ENCODE measurements around the gene TYK2.
"Not testable (repeated sequence)": the region's sequence is repeated elsewhere in the genome, so short reads cannot be mapped to it uniquely, and the experiment has no call there.

The TYK2 gene

DNA sequence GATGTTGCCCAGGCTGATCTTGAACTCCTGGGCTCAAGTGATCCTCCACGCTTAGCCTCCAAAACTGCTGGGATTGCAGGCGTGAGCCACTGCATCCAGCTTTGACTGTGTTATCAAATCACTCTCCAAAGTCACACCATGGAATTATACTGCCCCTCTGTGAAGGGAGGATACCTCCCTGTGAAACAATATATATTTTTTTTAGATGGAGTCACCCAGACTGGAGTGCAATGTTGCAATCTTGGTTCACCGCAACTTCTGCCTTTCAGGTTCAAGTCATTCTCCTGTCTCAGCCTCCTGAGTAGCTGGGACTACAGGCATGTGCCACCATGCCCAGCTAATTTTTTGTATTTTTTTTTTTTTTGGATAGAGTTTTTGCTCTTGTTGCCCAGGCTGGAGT, 7.7 kb downstream of the TYK2 start:
- DNase-seq (ENCODE audit: low read depth) = no peak

DNA sequence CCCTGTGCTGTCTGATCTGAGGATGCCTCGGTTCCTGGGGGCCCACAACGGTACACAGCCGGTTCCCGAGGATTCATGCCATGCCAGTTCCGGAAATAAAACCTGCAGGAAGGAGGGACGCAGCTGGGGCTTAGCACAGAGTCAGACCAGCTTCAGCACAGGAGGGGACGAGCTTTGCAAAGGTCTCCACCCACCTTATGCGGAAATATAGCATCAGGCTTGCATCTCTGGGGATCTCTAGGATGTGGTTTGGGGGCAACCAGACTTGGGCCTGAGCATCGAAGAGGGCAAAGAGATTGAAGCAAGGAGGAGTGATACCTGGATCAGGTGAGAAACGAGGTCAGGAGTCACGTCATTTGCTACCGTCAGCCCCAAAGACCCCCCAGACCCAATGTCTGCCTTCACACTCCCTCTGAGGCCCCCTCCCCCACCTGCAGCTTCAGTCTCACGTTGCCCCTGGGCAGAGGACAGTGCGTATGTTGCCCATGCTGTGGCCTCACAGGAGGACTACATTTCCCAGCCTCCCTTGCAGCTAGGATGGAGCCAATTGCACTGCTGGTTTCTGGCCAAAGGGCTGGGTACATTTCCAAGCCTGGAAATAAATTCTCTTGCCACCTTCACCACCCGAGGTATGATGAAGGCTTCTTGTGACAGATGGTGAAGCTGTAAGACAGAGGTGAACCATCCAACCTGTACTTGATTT, 12.1 kb downstream of the TYK2 start:
- no peak for DNase-seq (ENCODE audit: low read depth)

DNA sequence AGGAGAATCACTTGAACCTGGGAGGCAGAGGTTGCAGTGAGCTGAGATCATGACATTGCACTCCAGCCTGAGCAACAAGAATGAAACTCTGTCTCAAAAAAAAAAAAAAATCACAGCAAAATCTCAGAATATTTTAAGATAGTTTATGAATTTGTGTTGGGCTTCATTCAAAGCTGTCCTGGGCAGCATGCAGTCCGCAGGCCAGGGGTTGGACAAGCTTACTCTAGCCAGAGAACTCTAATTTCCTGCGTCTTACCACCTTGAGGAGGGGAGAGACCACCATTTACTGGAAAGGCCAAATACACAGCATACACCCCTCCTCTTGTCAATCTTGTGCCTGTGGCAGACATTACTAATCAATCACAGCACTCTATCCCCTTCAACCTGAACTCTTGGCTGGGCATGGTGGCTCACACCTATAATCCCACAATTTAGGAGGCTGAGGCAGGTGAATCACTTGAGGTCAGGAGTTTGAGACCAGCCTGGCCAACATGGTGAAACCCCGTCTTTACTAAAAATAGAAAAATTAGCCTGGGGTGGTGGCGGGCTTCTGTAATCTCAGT, 13.3 kb downstream of the TYK2 start:
- DNase-seq (ENCODE audit: low read depth) = not testable (repeated sequence)

DNA sequence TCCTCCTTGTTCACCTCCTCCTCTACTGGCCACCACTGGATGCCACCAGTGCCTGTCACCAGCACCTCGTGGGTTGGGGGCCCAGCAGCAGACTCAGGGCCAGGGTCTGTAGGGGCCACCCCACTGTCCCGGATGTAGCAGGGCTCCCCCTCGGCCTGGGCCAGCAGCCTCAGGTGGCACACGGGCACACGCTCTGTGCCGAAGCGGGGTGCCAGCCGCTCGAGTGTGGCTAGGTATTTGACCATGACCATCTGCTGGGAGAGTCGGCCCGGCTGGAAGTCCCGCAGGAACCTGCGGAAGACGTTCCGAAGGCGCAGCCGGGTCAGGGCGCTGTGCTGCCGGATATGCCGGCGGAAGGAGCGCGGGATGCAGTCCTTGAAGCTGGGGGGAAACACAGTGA, 14.9 kb downstream of the TYK2 start:
- DNase-seq (ENCODE audit: low read depth) = no peak

DNA sequence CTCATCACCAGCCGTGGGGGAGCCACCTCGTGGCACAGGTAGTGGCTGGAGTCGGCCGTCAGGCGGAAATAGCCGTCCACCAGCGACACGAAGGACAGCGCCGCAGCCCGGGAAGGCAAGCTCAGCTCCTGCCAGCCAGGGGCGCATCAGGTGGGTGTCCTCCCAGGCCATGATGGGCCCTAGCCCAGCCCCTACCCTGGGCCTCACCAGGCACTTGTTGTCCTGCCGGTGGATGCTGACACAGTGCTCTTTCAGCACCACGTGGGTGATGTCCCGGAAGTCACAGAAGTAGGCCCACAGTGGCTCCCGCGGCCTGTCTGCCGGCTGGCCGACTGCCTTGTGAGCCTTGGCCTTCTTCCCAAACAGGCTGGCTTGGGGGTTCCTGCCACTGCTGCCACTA, 15.7 kb downstream of the TYK2 start:
- DNase-seq (ENCODE audit: low read depth) = no peak

DNA sequence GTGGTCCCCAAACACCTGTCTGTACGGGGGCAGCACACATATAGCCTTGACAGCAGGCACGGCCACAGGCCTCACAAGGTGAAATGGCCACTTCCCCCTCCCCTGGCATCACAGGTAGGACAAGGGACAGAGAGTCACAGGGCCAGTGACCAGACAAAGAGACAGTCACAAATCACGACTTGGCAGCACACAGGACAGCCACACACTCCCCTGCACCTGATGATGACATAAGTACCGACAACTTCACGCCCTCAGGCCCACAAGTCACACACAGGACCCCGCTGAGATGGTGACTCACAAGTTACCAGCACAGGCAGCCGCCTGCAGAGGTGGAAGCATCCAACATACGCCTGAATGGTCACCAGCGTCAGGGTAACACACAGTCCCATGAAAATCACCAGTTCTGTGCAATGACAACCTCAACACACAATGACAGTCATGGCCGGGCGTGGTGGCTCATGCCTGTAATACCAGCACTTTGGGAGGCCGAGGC, 16.5 kb downstream of the TYK2 start:
- no peak for DNase-seq (ENCODE audit: low read depth)

DNA sequence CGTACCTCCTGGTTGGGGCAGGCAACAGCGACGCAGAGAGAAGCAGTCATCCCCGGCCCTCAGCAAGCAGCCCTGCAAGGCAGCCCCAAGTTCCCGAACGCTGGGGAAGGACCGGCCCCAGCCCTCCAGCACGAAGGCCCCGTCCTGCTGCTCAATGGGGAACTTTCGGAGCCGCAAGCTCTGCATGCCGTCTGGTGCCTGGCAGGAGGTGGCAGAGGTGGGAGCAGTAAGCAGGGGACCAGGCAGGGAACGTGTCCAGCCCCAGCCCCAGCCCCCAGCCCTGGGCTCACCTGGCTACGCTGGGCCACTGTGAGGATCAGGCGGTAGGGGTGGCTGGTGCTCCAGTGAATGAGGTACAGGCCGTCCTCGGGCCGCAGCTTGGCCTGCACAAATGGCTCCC, 18.1 kb downstream of the TYK2 start:
- DNase-seq (ENCODE audit: low read depth) = no peak

DNA sequence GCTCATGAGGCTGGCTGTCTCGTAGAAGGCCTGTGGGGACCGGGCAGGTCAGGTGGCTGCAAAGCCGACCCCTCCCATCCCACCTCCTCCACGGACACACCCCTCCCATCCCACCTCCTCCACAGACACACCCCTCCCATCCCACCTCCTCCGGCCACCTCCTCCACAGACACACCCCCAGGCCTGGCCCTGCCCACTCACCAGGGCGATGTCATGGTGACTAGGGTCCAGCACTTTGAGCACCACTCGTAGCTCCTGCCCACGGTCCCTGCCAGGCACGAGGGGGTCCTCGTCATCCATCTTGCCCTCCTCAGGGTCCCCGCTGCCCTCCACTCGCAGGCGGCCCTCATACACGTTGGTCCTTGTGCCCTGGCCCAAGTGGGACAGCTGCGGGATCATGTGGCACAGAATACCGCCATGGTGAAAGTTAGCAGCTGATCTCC, 18.8 kb downstream of the TYK2 start:
- no peak for DNase-seq (ENCODE audit: low read depth)

DNA sequence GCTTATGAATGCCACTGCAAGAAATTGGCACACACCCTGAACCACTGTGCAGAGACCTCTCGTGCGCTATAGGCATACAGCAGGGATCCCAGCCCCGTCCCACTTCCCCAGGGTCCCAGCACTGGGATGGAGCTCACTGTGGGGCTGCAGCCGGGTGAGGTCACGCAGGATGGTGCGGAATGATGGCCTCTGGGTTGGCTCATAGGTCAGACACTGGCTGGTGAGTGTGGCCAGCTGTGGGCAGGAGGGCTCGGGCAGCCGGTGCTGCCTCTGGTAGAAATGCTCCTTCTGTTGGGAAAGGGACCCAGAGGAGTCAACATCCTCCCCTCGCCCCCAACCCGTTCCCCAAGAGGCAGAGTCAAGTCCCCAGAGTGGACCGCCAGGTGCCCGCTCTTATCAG, 23.9 kb downstream of the TYK2 start:
- DNase-seq (ENCODE audit: low read depth) = no peak

DNA sequence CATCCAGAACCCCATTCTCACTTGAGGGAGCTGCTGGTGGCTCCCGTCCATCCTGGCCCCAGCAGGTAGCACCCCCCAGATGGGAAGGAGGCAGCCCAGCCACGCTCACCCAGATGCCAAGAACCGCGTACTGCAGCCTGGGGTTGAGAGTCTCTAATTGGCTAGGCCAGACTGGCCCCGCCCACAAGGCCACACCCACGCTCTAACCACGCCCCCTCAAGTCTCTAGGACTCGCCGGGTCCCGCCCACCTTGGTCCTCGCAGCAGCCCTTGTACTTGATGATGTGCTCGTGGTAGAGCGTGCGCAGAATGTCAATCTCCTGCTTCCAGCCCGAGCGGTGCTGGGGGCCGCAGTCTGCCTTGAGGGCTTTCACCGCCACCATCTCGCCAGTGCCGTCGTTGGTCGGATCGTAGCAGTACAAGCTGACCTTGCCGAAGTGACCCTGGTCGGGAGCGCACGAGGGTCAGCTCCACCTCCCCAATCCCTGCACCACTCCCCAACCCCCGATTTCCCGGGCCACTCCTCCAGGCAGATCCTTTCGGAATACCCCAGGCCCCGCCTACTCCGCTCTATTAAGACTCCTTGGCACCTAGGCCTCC, 26.5 kb downstream of the TYK2 start:
- no peak for DNase-seq (ENCODE audit: low read depth)

DNA sequence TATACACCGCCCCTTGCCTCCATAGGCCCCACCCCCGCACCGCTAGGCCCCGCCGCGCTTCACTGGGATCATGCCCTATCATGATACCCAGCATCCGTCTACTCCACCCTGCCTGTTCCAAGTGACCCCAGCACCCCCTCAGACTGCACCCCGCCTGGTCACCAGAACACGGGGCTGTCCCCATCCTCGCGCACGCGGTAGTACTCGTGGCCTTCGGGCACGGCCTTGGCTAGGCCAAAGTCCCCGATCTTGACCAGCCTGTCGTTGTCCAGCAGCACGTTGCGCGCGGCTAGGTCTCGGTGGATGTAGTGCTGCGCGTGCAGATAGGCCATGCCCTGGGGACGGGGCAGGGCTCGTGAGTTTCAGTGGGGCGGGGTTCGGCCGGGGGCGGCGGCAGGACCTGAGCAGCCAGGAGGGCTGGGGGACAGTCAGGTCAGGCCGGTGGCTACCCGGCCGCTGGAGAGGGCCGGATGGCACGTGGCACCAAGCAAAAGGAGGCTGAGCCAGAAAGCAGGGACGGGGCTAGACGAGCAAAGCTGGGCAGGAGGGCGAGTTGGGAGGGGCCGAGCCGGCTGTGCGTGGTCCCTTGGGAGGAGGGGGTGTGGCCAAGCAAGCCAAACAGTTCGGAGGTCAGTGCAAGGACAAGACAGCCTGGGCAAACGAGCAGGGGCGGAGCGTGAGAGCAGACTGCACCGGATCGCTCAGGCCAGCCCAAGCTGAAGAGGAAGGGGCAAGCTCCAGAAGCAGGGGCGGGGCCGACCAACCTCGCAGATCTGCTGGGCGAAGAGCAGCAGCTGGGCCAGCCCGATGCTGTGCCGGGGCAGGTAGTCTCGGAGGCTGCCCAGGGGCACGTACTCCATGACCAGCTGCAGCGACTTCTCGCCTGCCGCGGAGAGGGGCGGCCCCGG, 27.4 kb downstream of the TYK2 start:
- no peak for DNase-seq (ENCODE audit: low read depth)

DNA sequence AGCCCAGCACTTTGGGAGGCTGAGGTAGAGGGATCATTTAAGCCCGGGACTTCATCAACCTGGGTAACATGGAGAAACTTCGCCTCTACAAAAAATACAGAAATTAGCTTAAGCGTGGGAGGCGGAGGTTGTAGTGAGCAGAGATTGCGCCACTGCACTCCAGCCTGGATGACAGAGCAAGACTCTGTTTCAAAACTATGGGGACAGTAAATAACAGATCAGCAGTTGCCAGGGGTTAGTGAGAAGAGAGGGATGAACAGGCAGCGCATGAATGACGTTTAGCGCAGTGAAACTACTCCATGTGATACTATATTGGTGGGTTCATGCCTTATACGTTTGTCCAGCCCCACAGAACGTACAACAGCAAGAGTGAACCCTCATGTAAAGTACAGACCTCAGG, 33.9 kb downstream of the TYK2 start:
- DNase-seq (ENCODE audit: low read depth) = no peak

DNA sequence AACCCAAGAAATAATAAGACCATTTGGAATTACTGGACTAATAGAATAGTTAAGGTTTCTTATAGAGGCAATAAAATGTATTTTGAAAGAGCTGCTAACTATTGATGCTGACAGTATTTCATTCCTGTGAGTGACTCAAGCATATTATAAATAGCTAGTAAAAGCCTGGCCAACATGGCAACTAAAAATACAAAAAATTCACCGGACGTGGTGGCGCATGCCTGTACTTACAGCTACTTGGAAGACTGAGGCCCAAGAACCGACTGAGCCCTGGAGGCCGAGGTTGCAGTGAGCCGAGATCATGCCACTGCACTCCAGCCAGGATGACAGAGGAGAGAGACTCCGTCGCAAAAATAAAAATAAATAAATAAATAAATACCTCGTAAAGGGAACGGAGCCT, 35.6 kb downstream of the TYK2 start:
- DNase-seq (ENCODE audit: low read depth) = no peak

DNA sequence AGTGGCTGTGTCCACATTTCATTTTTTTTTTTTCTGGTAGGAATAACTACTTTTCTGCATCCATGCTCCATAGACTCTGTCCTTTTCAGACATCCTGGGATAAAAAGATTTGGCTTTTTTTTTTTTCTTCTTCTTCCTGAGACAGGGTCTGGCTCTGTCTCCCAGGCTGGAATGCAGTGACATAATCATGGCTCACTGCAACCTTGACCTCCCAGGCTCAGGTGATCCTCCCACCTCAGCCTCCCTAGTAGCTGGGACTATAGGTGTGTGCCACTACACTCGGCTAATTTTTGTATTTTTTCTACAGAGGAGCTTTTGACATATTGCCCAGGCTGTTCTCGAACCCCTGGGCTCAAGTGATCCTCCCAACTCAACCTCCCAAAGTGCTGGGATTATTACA, 36.9 kb downstream of the TYK2 start:
- no peak for DNase-seq (ENCODE audit: low read depth)

DNA sequence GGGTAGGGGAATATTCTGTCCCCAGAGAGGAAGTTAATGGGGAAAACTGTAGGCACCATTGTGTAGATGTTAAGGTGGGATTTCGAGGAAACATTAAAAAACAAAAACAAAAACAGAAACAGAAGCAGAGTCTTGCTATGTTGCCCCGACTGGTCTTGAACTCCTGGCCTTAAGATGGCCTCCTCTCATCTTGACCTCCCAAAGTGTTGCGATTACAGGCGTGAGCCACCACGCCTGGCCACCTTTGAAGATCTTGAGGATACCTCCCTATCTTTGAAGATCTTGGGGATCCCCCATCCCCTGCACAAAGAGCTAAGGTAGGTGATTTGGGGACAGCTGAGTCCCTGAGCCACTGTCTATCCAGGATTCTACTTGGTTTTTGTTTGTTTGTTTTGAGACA, 40.4 kb downstream of the TYK2 start:
- DNase-seq (ENCODE audit: low read depth) = no peak

DNA sequence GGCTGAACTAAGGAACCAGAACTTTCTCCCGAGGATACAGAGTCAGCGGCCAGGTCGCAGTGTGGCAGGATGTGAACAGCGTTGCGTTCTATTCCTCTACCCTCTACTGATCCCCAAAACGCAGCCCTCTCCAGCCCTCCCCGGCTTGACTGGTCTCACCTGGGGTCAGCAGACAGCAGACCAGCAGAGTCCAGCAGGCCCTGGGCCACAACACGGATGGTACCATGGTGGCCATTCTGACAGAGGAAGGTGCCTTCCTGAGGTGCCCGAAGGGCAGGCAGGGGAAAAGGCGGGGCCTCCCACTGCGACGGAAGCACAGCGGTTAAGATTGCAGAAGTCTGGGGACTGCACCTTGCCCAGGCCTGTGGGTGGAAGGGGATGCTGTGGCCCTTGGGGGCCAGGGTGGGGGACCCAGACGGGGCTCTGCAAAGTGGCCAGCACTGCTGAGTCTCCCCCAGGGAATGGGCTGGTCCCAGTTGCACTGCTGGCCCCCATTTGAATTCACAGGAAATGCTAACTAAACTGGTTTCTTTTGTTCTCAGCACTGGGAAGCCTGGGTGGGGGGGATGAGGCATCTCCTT, 40.9 kb downstream of the TYK2 start, which contains the start of gene ICAM3:
ICAM3 (minus strand) TSS at position 245 of the 581 bp plus-strand sequence; CDS start at position 235, 10 bp downstream.
- peak; percentile 44 for DNase-seq (ENCODE audit: low read depth)

DNA sequence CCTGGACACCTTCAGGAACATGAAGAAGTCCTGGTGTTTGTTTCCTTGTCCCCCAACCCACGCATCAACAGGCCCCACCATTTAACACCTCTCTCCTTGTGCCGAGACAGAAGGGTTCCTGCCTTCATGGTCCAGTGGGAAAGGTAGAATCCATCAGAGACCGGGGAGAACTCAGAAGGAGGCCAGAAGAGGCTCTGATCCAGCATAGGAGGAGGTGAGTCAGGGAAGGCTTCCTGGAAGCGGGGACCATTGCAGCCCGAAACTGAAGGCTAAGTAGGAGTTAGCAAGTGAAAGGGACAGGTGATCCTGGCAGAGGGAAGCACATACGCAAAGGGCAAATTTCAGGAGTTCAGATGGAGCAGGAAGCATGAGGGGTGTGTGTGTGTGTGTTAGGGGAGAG, 41.4 kb downstream of the TYK2 start:
- DNase-seq (ENCODE audit: low read depth) = no peak

DNA sequence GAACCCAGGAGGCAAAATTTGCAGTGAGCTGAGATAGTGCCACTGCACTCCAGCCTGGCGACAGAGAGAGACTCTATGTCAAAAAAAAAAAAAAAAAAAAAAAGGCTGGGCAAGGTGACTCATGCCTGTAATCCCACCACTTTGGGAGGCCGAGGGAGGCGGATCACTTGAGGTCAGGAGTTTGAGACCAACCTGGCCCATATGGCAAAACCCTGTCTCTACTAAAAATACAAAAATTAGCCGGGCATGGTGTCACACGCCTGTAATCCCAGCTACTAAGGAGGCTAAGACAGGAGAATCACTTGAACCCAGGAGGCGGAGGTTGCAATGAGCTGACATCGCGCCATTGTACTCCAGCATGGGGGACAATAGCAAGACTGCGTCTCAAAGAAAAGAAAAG, 43.6 kb downstream of the TYK2 start:
- not testable (repeated sequence) for DNase-seq (ENCODE audit: low read depth)

DNA sequence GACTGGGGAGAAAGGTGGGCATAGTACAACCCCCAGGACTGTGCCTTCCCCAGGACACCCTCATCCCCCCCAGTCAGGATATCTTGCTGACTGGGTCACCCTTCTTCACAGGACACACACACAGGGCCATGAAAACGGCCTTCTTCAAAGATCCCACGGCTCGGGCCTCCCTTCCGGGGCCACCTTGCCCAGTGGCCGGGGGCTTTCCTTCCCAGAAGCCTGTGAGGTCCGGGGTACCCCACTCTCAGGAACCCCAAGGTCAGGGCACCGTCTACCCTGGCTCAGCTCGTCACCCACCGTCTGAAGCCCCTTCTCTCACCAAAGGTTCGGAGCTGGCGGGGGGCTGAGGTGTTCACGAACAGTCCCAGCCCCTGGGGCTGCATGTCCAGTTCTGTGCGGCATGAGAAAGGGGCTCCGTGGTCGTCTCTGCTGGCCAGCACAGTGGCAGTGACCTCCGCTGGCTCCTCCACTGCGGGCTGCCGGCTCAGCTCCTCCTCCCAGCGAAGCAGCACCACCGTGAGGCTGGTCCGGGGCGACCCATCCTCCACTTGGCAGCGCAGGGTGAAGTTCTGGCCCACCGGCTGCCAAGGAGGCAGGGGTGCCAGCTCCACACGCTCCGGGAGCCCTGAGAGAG, 44.9 kb downstream of the TYK2 start:
- DNase-seq (ENCODE audit: low read depth) = no peak

DNA sequence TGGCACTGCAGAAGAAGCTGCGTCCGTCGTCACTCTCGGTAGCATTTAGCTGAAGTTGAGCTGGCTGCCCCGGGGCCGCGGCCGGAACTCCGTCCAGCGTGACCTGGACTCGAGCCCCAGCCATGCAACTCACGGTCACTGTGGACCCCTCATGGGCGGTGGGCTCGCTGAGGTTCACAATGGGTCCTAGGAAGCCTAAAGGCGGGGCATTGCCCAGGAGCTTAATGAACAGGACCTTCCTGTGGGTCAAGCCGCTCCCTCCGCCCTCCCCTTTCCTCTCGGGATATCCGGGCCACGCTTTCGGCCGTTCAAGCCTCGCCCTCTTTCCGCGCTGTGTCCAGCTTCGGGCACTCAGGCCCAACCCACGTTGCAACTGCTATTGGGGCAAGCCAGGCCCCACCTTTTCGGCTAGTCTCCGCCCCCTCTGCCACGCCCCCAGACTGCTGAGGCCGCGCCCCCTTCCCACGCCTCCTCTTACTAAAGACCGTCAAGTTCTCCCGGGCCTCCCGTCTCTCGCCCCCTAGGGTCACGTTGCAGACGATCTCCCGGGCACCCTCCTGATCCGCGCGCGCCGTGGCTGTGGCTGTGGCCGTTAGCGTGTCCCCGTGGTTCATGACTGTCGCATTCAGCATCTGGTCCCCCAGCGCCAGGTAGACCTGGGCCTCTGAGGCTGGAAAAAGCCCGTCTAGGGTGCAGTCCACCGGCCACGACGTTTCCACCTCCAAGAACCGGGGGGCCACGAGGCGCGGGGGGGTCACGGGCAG, 45.6 kb downstream of the TYK2 start:
- DNase-seq (ENCODE audit: low read depth) = no peak
